NCI-H1092 (cell line): ENCODE data around the gene CORT.
"Not testable (repeated sequence)": the region's sequence is repeated elsewhere in the genome, so short reads cannot be mapped to it uniquely, and the experiment has no call there.

Experiments
- DNase-seq: peaks from one replicate; lab custom pipeline; 2025; lab: John Stamatoyannopoulos, UW

The CORT gene

GRCh38 chr1:10449751-10450150 lies at the start of gene CORT:
TSS of gene CORT (plus strand) at chr1:10450031. CDS start at chr1:10450224, 193 bp downstream.
- no peak for DNase-seq

- no peak for DNase-seq
Measured at GRCh38 chr1:10401281-10401680, 48.5 kb upstream of the CORT start.

- DNase-seq: no peak
Measured at GRCh38 chr1:10402729-10403274, 47.0 kb upstream of the CORT start.

GRCh38 chr1:10407201-10407600 lies 42.6 kb upstream of the CORT start:
- DNase-seq: no peak

GRCh38 chr1:10415211-10415930 lies 34.5 kb upstream of the CORT start:
- no peak for DNase-seq

- not testable (repeated sequence) for DNase-seq
Measured at GRCh38 chr1:10415967-10416366, 33.9 kb upstream of the CORT start.

GRCh38 chr1:10418741-10419140 lies 31.1 kb upstream of the CORT start:
- not testable (repeated sequence) for DNase-seq

- no peak for DNase-seq
Measured at GRCh38 chr1:10419351-10419750, 30.5 kb upstream of the CORT start.

GRCh38 chr1:10421637-10422036 lies 28.2 kb upstream of the CORT start:
- no peak for DNase-seq

GRCh38 chr1:10424034-10424433 lies 25.8 kb upstream of the CORT start:
- DNase-seq: no peak

- no peak for DNase-seq
Measured at GRCh38 chr1:10424651-10425050, 25.2 kb upstream of the CORT start.

GRCh38 chr1:10425826-10426534 lies 23.9 kb upstream of the CORT start:
- DNase-seq: not testable (repeated sequence)

GRCh38 chr1:10426535-10426848 lies 23.3 kb upstream of the CORT start:
- DNase-seq: not testable (repeated sequence)

GRCh38 chr1:10428984-10429383 lies 20.8 kb upstream of the CORT start:
- no peak for DNase-seq

GRCh38 chr1:10429868-10430215 lies 20.0 kb upstream of the CORT start:
- DNase-seq: no peak

- peak; percentile 77 for DNase-seq
Measured at GRCh38 chr1:10430216-10431069, 19.4 kb upstream of the CORT start, which contains the start of gene CENPS. TSS of gene CENPS (plus strand) at chr1:10430433. CDS start at chr1:10430518, 85 bp downstream.

GRCh38 chr1:10431070-10431730 lies 18.6 kb upstream of the CORT start:
- no peak for DNase-seq

GRCh38 chr1:10432910-10433700 lies 16.7 kb upstream of the CORT start:
- DNase-seq: no peak

- DNase-seq: no peak
Measured at GRCh38 chr1:10433790-10434189, 16.0 kb upstream of the CORT start.

- no peak for DNase-seq
Measured at GRCh38 chr1:10434590-10434989, 15.2 kb upstream of the CORT start.

- no peak for DNase-seq
Measured at GRCh38 chr1:10437052-10437451, 12.8 kb upstream of the CORT start.
